Neural progenitor cell (in vitro differentiated cells): ENCODE results near the gene TBC1D14.

Experiments used
- EZH2 ChIP-seq: fragments of 200-600 bp; sonication (generic); IDR thresholded peaks from 2 replicates; pipeline ENCODE4 v1.6.1; 2017; ENCODE audit warnings: antibody characterized with exemption, mild to moderate bottlenecking, moderate library complexity
- EZH2phosphoT487 ChIP-seq: fragments of 200-600 bp; sonication (generic); IDR thresholded peaks from 2 replicates; pipeline ENCODE4 v1.6.1; 2017; ENCODE audit warnings: antibody characterized with exemption
- TF ChIP-seq, protein P1 (sequence below): fragments of 200-600 bp; sonication (generic); IDR thresholded peaks from 2 replicates; pipeline ENCODE4 v1.5.1; 2017; ENCODE audit warnings: antibody characterized with exemption, mild to moderate bottlenecking

DNA sequence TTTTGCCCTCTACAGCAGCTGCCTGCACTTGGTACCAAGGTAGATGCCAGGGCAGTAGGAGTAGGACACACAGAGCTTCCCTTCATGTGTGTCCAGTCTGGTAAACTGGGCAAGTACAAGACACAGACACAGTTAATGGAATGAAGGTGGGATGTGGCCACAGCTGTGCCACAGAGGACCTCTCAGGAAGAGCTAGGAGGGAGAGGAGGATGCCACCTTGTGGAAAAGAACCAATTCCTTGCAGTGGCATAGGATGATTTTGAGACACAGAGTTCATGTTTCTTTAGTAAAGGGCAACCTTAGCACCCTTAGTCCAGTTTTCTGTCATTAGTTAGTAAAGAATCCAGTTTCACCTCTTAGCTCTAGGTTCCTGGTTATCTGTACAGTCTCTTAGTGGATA is 36.3 kb upstream of the TBC1D14 start:
- TF ChIP-seq EZH2phosphoT487 (no peak), EZH2 (no peak)
- TF ChIP-seq, protein P1, sequence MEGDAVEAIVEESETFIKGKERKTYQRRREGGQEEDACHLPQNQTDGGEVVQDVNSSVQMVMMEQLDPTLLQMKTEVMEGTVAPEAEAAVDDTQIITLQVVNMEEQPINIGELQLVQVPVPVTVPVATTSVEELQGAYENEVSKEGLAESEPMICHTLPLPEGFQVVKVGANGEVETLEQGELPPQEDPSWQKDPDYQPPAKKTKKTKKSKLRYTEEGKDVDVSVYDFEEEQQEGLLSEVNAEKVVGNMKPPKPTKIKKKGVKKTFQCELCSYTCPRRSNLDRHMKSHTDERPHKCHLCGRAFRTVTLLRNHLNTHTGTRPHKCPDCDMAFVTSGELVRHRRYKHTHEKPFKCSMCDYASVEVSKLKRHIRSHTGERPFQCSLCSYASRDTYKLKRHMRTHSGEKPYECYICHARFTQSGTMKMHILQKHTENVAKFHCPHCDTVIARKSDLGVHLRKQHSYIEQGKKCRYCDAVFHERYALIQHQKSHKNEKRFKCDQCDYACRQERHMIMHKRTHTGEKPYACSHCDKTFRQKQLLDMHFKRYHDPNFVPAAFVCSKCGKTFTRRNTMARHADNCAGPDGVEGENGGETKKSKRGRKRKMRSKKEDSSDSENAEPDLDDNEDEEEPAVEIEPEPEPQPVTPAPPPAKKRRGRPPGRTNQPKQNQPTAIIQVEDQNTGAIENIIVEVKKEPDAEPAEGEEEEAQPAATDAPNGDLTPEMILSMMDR: peak; percentile 21
